Activated naive CD4-positive, alpha-beta T cell treated with anti-CD3 and anti-CD28 coated beads, Interleukin-2, amount 10 ng/mL, durations not matched to agents 7 days and 5 days (primary cell): ENCODE measurements around the gene NOL9.

Source experiments
- CTCF ChIA-PET: fragments of 350-600 bp; sonication (Branson Sonifier 250); formaldehyde crosslinking; loops from one replicate; lab custom pipeline; 2021; ENCODE audit warnings: antibody characterized with exemption; lab: Charles Lee
- DNase-seq: peaks from one replicate; pipeline ENCODE4 v3.0.0-alpha.2; 2020
- H3K27ac Mint-ChIP-seq: one replicate; pipeline ENCODE4 v1.8.0; 2021; ENCODE audit warnings: mild to moderate bottlenecking, moderate library complexity, mixed read lengths
- H3K27me3 Mint-ChIP-seq: one replicate; pipeline ENCODE4 v1.8.0; 2021; ENCODE audit warnings: mild to moderate bottlenecking, mixed read lengths
- H3K36me3 Mint-ChIP-seq: one replicate; pipeline ENCODE4 v1.8.0; 2021; ENCODE audit warnings: mixed read lengths
- H3K4me1 Mint-ChIP-seq: one replicate; pipeline ENCODE4 v1.8.0; 2021; ENCODE audit warnings: mixed read lengths
- H3K4me3 Mint-ChIP-seq: one replicate; pipeline ENCODE4 v1.8.0; 2021; ENCODE audit warnings: mild to moderate bottlenecking, moderate library complexity, mixed read lengths
- H3K9me3 Mint-ChIP-seq: one replicate; pipeline ENCODE4 v1.8.0; 2021; ENCODE audit warnings: mixed read lengths

The NOL9 gene

GRCh38 chr1:6512908-6513280 lies 41.4 kb downstream of the NOL9 start:
- Mint-ChIP-seq H3K36me3 (no peaks in the 10 kb centered on the region), H3K9me3 (no peaks in the 10 kb centered on the region), H3K4me3 (no peak overlapping the region), H3K27ac (no peak overlapping the region), H3K27me3 (peaks cover 9% of the 10 kb centered on the region), H3K4me1 (no peaks in the 10 kb centered on the region)
- DNase-seq = no peak
- CTCF ChIA-PET = interaction anchor here (1.6 kb wide), 1 partner anchor 22 kb away, joined by 5 read pairs; no protein-coding TSS in a partner anchor

- no peak for DNase-seq
- Mint-ChIP-seq H3K4me1 (no peaks in the 10 kb centered on the region), H3K9me3 (no peaks in the 10 kb centered on the region), H3K36me3 (no peaks in the 10 kb centered on the region), H3K27ac (no peak overlapping the region), H3K27me3 (peaks cover 9% of the 10 kb centered on the region), H3K4me3 (no peak overlapping the region)
- CTCF ChIA-PET = no interaction called here
These were observed 41.9 kb downstream of the NOL9 start for GRCh38 chr1:6512245-6512907.

- H3K4me1 Mint-ChIP-seq = no peaks in the 10 kb centered on the region
- H3K9me3 Mint-ChIP-seq = no peaks in the 10 kb centered on the region
- H3K27ac Mint-ChIP-seq = no peak overlapping the region
- H3K36me3 Mint-ChIP-seq = no peaks in the 10 kb centered on the region
- CTCF ChIA-PET = no interaction called here
- no peak overlapping the region for H3K4me3 Mint-ChIP-seq
- peaks cover 12% of the 10 kb centered on the region for H3K27me3 Mint-ChIP-seq
- DNase-seq = no peak
These were observed 42.6 kb downstream of the NOL9 start for GRCh38 chr1:6511561-6512244.

GRCh38 chr1:6511056-6511455 lies 43.3 kb downstream of the NOL9 start:
- peaks cover 16% of the 10 kb centered on the region for H3K27me3 Mint-ChIP-seq
- no peaks in the 10 kb centered on the region for H3K4me1 Mint-ChIP-seq
- no peak for DNase-seq
- H3K4me3 Mint-ChIP-seq = no peak overlapping the region
- no peak overlapping the region for H3K27ac Mint-ChIP-seq
- H3K36me3 Mint-ChIP-seq = no peaks in the 10 kb centered on the region
- CTCF ChIA-PET = no interaction called here
- no peaks in the 10 kb centered on the region for H3K9me3 Mint-ChIP-seq

GRCh38 chr1:6510493-6510892 lies 43.8 kb downstream of the NOL9 start:
- Mint-ChIP-seq H3K4me1 (no peaks in the 10 kb centered on the region), H3K36me3 (no peaks in the 10 kb centered on the region), H3K27ac (no peak overlapping the region), H3K4me3 (no peak overlapping the region), H3K27me3 (peaks cover 16% of the 10 kb centered on the region), H3K9me3 (no peaks in the 10 kb centered on the region)
- CTCF ChIA-PET = no interaction called here
- no peak for DNase-seq

GRCh38 chr1:6509919-6510291 lies 44.4 kb downstream of the NOL9 start:
- no peak for DNase-seq
- Mint-ChIP-seq H3K36me3 (no peaks in the 10 kb centered on the region), H3K4me1 (no peaks in the 10 kb centered on the region), H3K27ac (no peak overlapping the region), H3K4me3 (no peak overlapping the region), H3K27me3 (peaks cover 16% of the 10 kb centered on the region), H3K9me3 (no peaks in the 10 kb centered on the region)
- CTCF ChIA-PET = no interaction called here

GRCh38 chr1:6509220-6509918 lies 44.9 kb downstream of the NOL9 start:
- H3K9me3 Mint-ChIP-seq = no peaks in the 10 kb centered on the region
- no peak overlapping the region for H3K4me3 Mint-ChIP-seq
- no peaks in the 10 kb centered on the region for H3K4me1 Mint-ChIP-seq
- CTCF ChIA-PET = interaction anchor here (1.3 kb wide), 2 partner anchors 10 to 19 kb away, joined by 3 to 4 read pairs; no protein-coding TSS in a partner anchor
- DNase-seq = no peak
- peaks cover 20% of the 10 kb centered on the region for H3K27me3 Mint-ChIP-seq
- no peak overlapping the region for H3K27ac Mint-ChIP-seq
- H3K36me3 Mint-ChIP-seq = no peaks in the 10 kb centered on the region

- no peaks in the 10 kb centered on the region for H3K36me3 Mint-ChIP-seq
- no peak overlapping the region for H3K27ac Mint-ChIP-seq
- CTCF ChIA-PET = interaction anchor here (0.7 to 1.3 kb wide), 3 partner anchors 9 to 19 kb away, joined by 3 to 4 read pairs (median 3); no protein-coding TSS in a partner anchor
- H3K9me3 Mint-ChIP-seq = no peaks in the 10 kb centered on the region
- H3K27me3 Mint-ChIP-seq = peaks cover 20% of the 10 kb centered on the region
- no peak overlapping the region for H3K4me3 Mint-ChIP-seq
- H3K4me1 Mint-ChIP-seq = no peaks in the 10 kb centered on the region
- no peak for DNase-seq
These were observed 45.5 kb downstream of the NOL9 start for GRCh38 chr1:6508816-6509189.

GRCh38 chr1:6508154-6508815 lies 46.0 kb downstream of the NOL9 start:
- no peak for DNase-seq
- H3K9me3 Mint-ChIP-seq = no peaks in the 10 kb centered on the region

GRCh38 chr1:6507461-6507911 lies 46.8 kb downstream of the NOL9 start:
- Mint-ChIP-seq H3K27ac (no peak overlapping the region), H3K36me3 (no peaks in the 10 kb centered on the region), H3K4me3 (no peak overlapping the region), H3K9me3 (no peaks in the 10 kb centered on the region), H3K27me3 (peaks cover 20% of the 10 kb centered on the region), H3K4me1 (no peaks in the 10 kb centered on the region)
- no peak for DNase-seq
- CTCF ChIA-PET = no interaction called here

More at GRCh38 chr1:6508154-6508815, 46.0 kb downstream of the NOL9 start:
- no peak overlapping the region for H3K27ac Mint-ChIP-seq
- H3K36me3 Mint-ChIP-seq = no peaks in the 10 kb centered on the region
- peaks cover 20% of the 10 kb centered on the region for H3K27me3 Mint-ChIP-seq
- CTCF ChIA-PET = interaction anchor here (0.7 to 1.3 kb wide), 3 partner anchors 9 to 19 kb away, joined by 3 to 4 read pairs (median 3); no protein-coding TSS in a partner anchor
- no peaks in the 10 kb centered on the region for H3K4me1 Mint-ChIP-seq
- no peak overlapping the region for H3K4me3 Mint-ChIP-seq

GRCh38 chr1:6507037-6507428 lies 47.3 kb downstream of the NOL9 start:
- peaks cover 20% of the 10 kb centered on the region for H3K27me3 Mint-ChIP-seq
- DNase-seq = no peak
- no peak overlapping the region for H3K4me3 Mint-ChIP-seq
- CTCF ChIA-PET = no interaction called here
- H3K36me3 Mint-ChIP-seq = no peaks in the 10 kb centered on the region
- no peaks in the 10 kb centered on the region for H3K9me3 Mint-ChIP-seq
- no peaks in the 10 kb centered on the region for H3K4me1 Mint-ChIP-seq
- no peak overlapping the region for H3K27ac Mint-ChIP-seq

- H3K4me3 Mint-ChIP-seq = no peak overlapping the region
- peaks cover 24% of the 10 kb centered on the region for H3K27me3 Mint-ChIP-seq
- H3K4me1 Mint-ChIP-seq = no peaks in the 10 kb centered on the region
- CTCF ChIA-PET = interaction anchor here (1.3 kb wide), 1 partner anchor 18 kb away, joined by 5 read pairs; no protein-coding TSS in a partner anchor
- DNase-seq = no peak
- no peaks in the 10 kb centered on the region for H3K36me3 Mint-ChIP-seq
- no peaks in the 10 kb centered on the region for H3K9me3 Mint-ChIP-seq
- H3K27ac Mint-ChIP-seq = no peak overlapping the region
These were observed 47.9 kb downstream of the NOL9 start for GRCh38 chr1:6506210-6507036.

- Mint-ChIP-seq H3K27me3 (peaks cover 32% of the 10 kb centered on the region), H3K9me3 (no peaks in the 10 kb centered on the region), H3K27ac (no peak overlapping the region), H3K4me1 (no peaks in the 10 kb centered on the region), H3K4me3 (no peak overlapping the region), H3K36me3 (no peaks in the 10 kb centered on the region)
- CTCF ChIA-PET = interaction anchor here (0.6 to 1.3 kb wide), 2 partner anchors 17 to 388 kb away, joined by 3 to 5 read pairs; no protein-coding TSS in a partner anchor
- no peak for DNase-seq
These were observed 48.7 kb downstream of the NOL9 start for GRCh38 chr1:6505367-6506209.
